CD14-positive monocyte (primary cell): ENCODE measurements around the gene SPPL2C. TPM values are rescaled to one million over a fixed set of nuclear protein-coding genes. Genes with fewer than 3 reads are reported as not detected.

Experiments used
- DNase-seq, 3 donors: peaks; one replicate each; pipeline ENCODE4 v3.0.0-alpha.2; 2011 to 2022
- H2AFZ ChIP-seq: 2 replicates; pipeline ENCODE4 v1.6.0; 2012; ENCODE audit warnings: mild to moderate bottlenecking, low read depth, low read length, inconsistent platforms; ENCODE audit not compliant: insufficient read depth, poor library complexity, severe bottlenecking
- H3K27ac ChIP-seq, 2 donors: 1 replicate in 1 of 2; 2 replicates in 1 of 2; pipeline ENCODE4 v1.5.1; 2012 to 2013; ENCODE audit warnings: low read length in 2 of 2, control low read depth in 1 of 2, inconsistent platforms in 1 of 2, low read depth in 1 of 2, mild to moderate bottlenecking in 1 of 2
- H3K27me3 ChIP-seq, 2 donors: one replicate each; pipeline versions ENCODE4 v1.6.0 to v1.6.1; 2011 to 2013; ENCODE audit warnings: low read length in 2 of 2; ENCODE audit not compliant: control insufficient read depth in 2 of 2, insufficient read depth in 2 of 2
- H3K36me3 ChIP-seq, 2 donors: replicated peaks in 1 of 2; 1 replicate in 1 of 2; 2 replicates in 1 of 2; pipeline versions ENCODE4 v1.5.1 to v1.6.1; 2012 to 2013; ENCODE audit warnings: low read length in 2 of 2, control low read depth in 1 of 2, inconsistent platforms in 1 of 2, mild to moderate bottlenecking in 1 of 2; ENCODE audit not compliant: insufficient read depth in 2 of 2, control insufficient read depth in 1 of 2
- H3K4me1 ChIP-seq, 2 donors: 1 replicate in 1 of 2; 2 replicates in 1 of 2; pipeline versions ENCODE4 v1.5.1 to v1.6.1; 2012 to 2013; ENCODE audit warnings: low read length in 2 of 2, control low read depth in 1 of 2, inconsistent platforms in 1 of 2, mild to moderate bottlenecking in 1 of 2, moderate library complexity in 1 of 2; ENCODE audit not compliant: insufficient read depth in 2 of 2, control insufficient read depth in 1 of 2
- H3K4me2 ChIP-seq: replicated peaks from 2 replicates; pipeline ENCODE3; 2012; ENCODE audit warnings: low read length, moderate library complexity, mild to moderate bottlenecking; ENCODE audit not compliant: poor library complexity, severe bottlenecking; ENCODE audit errors: extremely low read depth
- H3K4me3 ChIP-seq, 3 experiments: fragments of 200-600 bp in 1 of 3; sonication (generic) in 1 of 3; replicated peaks in 1 of 3; 1 replicate in 2 of 3; 2 replicates in 1 of 3; pipeline ENCODE4 v1.5.1; 2011 to 2013; ENCODE audit warnings: low read length in 3 of 3, mild to moderate bottlenecking in 3 of 3, control low read depth in 2 of 3, low read depth in 2 of 3, inconsistent platforms in 1 of 3, moderate library complexity in 1 of 3
- H3K79me2 ChIP-seq: 2 replicates; pipeline ENCODE4 v1.6.0; 2012; ENCODE audit warnings: mild to moderate bottlenecking, control low read depth, inconsistent platforms, low read length, moderate library complexity; ENCODE audit not compliant: insufficient read depth
- H3K9ac ChIP-seq: 2 replicates; pipeline ENCODE4 v1.6.0; 2017; ENCODE audit warnings: low read length, mild to moderate bottlenecking; ENCODE audit not compliant: insufficient read depth, poor library complexity, severe bottlenecking
- H3K9me3 ChIP-seq, 2 donors: replicated peaks in 1 of 2; 1 replicate in 1 of 2; 2 replicates in 1 of 2; pipeline versions ENCODE4 v1.5.1 to v1.6.1; 2012 to 2013; ENCODE audit warnings: low read length in 2 of 2, control low read depth in 1 of 2; ENCODE audit not compliant: control insufficient read depth in 1 of 2, insufficient read depth in 1 of 2
- H4K20me1 ChIP-seq: 2 replicates; pipeline ENCODE4 v1.6.0; 2012; ENCODE audit warnings: mild to moderate bottlenecking, low read length, control low read depth, moderate library complexity; ENCODE audit not compliant: insufficient read depth
- H3K27ac Mint-ChIP-seq, 7 donors: one replicate each; pipeline ENCODE4 v1.8.0; 2020; ENCODE audit warnings: mild to moderate bottlenecking in 7 of 7, mixed read lengths in 7 of 7, moderate library complexity in 6 of 7, inconsistent platforms in 2 of 7
- H3K27me3 Mint-ChIP-seq, 3 donors: one replicate each; pipeline ENCODE4 v1.8.0; 2021 to 2022; ENCODE audit warnings: low read depth in 3 of 3, mild to moderate bottlenecking in 3 of 3, mixed read lengths in 3 of 3, moderate library complexity in 3 of 3, inconsistent platforms in 1 of 3
- H3K36me3 Mint-ChIP-seq, 2 donors: one replicate each; pipeline ENCODE4 v1.8.0; 2020; ENCODE audit warnings: mixed read lengths in 2 of 2, inconsistent platforms in 1 of 2, mild to moderate bottlenecking in 1 of 2
- H3K4me1 Mint-ChIP-seq: one replicate; pipeline ENCODE4 v1.8.0; 2020; ENCODE audit warnings: mild to moderate bottlenecking, mixed read lengths
- H3K4me3 Mint-ChIP-seq, 2 donors: one replicate each; pipeline ENCODE4 v1.8.0; 2020; ENCODE audit warnings: mild to moderate bottlenecking in 2 of 2, mixed read lengths in 2 of 2, moderate library complexity in 1 of 2
- H3K9me3 Mint-ChIP-seq, 7 donors: one replicate each; pipeline ENCODE4 v1.8.0; 2020 to 2022; ENCODE audit warnings: mixed read lengths in 7 of 7, mild to moderate bottlenecking in 6 of 7, moderate library complexity in 6 of 7, inconsistent platforms in 2 of 7
- CTCF ChIP-seq: fragments of 200-600 bp; IDR thresholded peaks from one replicate; pipeline ENCODE4 v1.8.0; 2022; ENCODE audit warnings: antibody characterized with exemption, mild to moderate bottlenecking
- WGBS: methylation state at CpG from one replicate; pipeline ENCODE4 v1.1.5; 2013; ENCODE audit warnings: missing lambda C conversion rate; ENCODE audit not compliant: insufficient coverage; 5-methylcytosine and 5-hydroxymethylcytosine counted together
- intact Hi-C, 2 donors: fragments of 100-400 bp; cut with micrococcal nuclease; formaldehyde crosslinking; loops; one replicate each; pipeline versions ENCODE4 v1.15.0 to v1.15.1; 2023
- polyA plus RNA-seq, 3 donors: library from polyadenylated mRNA; depleted of rRNA in 1 of 3; unstranded in 2 of 3; stranded (reverse) in 1 of 3; fragments of 300-500 nt in 2 of 3; fragments of >200 nt in 1 of 3; fragmentation: Illumina TruSeq in 2 of 3; gene quantifications; 1 replicate in 2 of 3; 2 replicates in 1 of 3; pipeline ENCODE4 v1.2.3, GENCODE V29; 2012 to 2021

SPPL2C gene
- polyA plus RNA-seq, 3 donors, result not detected

- WGBS, result no CpG with 5 or more reads among the region's 3 CpGs
- no peak for TF ChIP-seq CTCF
These were observed 29.5 kb downstream of the SPPL2C start for GRCh38 chr17:45874151-45874550.

GRCh38 chr17:45876539-45876938, 31.9 kb downstream of the SPPL2C start:
- Histone ChIP-seq H3K27me3 (no peaks in the 10 kb centered on the region), H2AFZ (no peak overlapping the region), H3K79me2 (no peaks in the 10 kb centered on the region), H3K9me3 (no peaks in the 10 kb centered on the region), H3K36me3 (no peaks in the 10 kb centered on the region), H3K4me2 (no peak overlapping the region), H3K4me3 (no peak overlapping the region), H4K20me1 (no peaks in the 10 kb centered on the region), H3K9ac (no peak overlapping the region), H3K27ac (no peak overlapping the region), H3K4me1 (no peaks in the 10 kb centered on the region)
- Mint-ChIP-seq H3K4me1 (no peaks in the 10 kb centered on the region), H3K27me3 (peaks cover 7 to 22% (median 14%) of the 10 kb centered on the region in 3 donors), H3K9me3 (peaks cover 0 to 7% (median 3%) of the 10 kb centered on the region in 7 donors), H3K36me3 (no peaks in the 10 kb centered on the region), H3K4me3 (no peak overlapping the region), H3K27ac (no peak overlapping the region)
- intact Hi-C loops, result no loop called here
- WGBS, result 81% methylated on average over 2 of the region's 3 CpGs
- TF ChIP-seq CTCF, result no peak
- no peak for DNase-seq

More at GRCh38 chr17:45874151-45874550, 29.5 kb downstream of the SPPL2C start:
- Histone ChIP-seq H3K36me3 (no peaks in the 10 kb centered on the region), H3K27ac (no peak overlapping the region), H3K9me3 (no peaks in the 10 kb centered on the region), H3K79me2 (no peaks in the 10 kb centered on the region), H3K9ac (no peak overlapping the region), H3K4me3 (no peak overlapping the region), H3K27me3 (no peaks in the 10 kb centered on the region), H2AFZ (no peak overlapping the region), H3K4me2 (no peak overlapping the region), H4K20me1 (no peaks in the 10 kb centered on the region), H3K4me1 (no peaks in the 10 kb centered on the region)
- intact Hi-C loops, result no loop called here
- DNase-seq, result no peak
- Mint-ChIP-seq H3K4me3 (no peak overlapping the region), H3K4me1 (no peaks in the 10 kb centered on the region), H3K36me3 (no peaks in the 10 kb centered on the region), H3K27me3 (peaks cover 5 to 19% (median 13%) of the 10 kb centered on the region in 3 donors), H3K9me3 (peaks cover 3 to 13% (median 5%) of the 10 kb centered on the region in 7 donors), H3K27ac (no peak overlapping the region)
